ENCODE data around the gene BRD9.
"Not testable (repeated sequence)": the region's sequence is repeated elsewhere in the genome, so short reads cannot be mapped to it uniquely, and the experiment has no call there.

- not testable (repeated sequence) for TF ChIP-seq BCL3 (IDR thresholded peaks at IDR 0.05); REST (IDR thresholded peaks at IDR 0.05); CTCF (IDR thresholded peaks at IDR 0.05); JUNB (IDR thresholded peaks at IDR 0.05); ZNF302 (CRISPR knock-in tag; IDR thresholded peaks at IDR 0.05); FOSL2 (IDR thresholded peaks at IDR 0.05); FOSL2 (CRISPR knock-in tag; IDR thresholded peaks at IDR 0.05); E2F6 (IDR thresholded peaks at IDR 0.05; ENCODE audit: borderline replicate concordance, low read depth); MYC (IDR thresholded peaks at IDR 0.05; ENCODE audit: borderline replicate concordance, low read length); POLR2A (IDR thresholded peaks at IDR 0.05; ENCODE audit: low read length); ZSCAN20 (CRISPR knock-in tag; IDR thresholded peaks at IDR 0.05)
Measured at GRCh38 chr5:844426-844825, 48.2 kb downstream of the BRD9 start.
